Pons (tissue), 1 donor: Measurements from ENCODE around the gene USE1.

Experiments
- DNase-seq: peaks from one replicate; pipeline ENCODE4 v3.0.0-alpha.2; 2016; ENCODE audit warnings: low spot score

USE1 gene

DNA sequence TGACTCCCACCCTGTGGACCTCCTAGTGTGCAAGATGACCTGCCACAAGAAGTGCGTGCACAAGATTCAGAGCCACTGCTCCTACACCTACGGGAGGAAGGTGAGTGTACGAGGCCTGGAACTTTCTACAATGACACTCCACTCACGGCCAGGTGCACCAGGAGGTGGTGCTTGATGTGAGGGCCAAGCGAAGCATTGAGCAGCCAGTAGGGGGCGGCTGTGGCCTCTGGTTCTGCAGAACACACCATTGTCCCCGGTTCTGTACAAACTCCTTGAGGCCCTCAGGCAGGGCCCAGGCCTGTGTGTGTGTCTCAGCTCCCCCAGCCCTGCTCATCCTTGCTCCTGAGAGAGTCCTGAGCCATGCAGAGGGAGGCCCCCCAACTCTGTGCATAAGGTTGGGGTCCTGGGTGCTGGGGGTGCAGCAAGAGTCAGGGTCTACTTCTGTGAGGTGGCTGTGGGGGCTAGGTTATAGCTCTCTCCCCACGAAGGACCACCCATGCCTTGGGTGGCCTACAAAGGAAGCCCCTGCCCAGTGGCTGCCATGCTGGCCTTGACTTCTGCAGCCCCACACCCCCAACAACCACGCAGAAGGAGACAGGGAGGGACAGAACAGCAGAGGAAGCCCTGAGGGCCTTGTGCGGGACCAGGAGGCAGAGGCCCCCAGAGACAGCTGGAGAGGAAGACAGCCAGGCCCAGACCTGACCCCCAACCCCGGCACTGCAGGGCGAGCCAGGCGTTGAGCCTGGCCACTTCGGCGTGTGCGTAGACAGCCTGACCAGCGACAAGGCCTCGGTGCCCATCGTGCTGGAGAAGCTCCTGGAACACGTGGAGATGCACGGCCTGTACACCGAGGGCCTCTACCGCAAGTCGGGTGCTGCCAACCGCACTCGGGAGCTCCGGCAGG lies 9.7 kb upstream of the USE1 start:
- peak; percentile 26 for DNase-seq

- DNase-seq, result no peak
These were observed 8.2 kb upstream of the USE1 start for GRCh38 chr19:17206736-17207581.

- no peak for DNase-seq
These were observed 5.8 kb upstream of the USE1 start for GRCh38 chr19:17209126-17210036.

DNA sequence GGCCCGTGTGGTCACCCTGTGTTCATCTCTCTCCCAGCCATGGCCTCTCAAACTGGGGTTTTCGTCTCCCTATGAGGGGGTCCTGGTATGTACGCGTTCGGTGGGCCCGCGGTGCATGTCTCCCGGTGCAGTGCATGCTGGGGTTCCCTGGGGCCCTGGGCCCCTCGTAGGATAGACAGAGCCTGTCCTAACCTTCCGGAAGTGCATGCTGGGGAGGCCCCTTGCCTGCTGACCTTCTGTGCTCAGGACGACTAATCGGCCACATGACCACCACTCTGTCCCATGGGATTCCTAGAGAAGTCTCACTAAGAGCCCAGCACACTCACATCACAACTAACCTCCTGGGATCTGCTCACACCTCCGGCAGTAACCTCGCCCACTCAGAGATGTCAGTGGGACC lies 4.9 kb upstream of the USE1 start:
- no peak for DNase-seq

- DNase-seq, result no peak
These were observed 3.4 kb upstream of the USE1 start for GRCh38 chr19:17211547-17212446.

DNA sequence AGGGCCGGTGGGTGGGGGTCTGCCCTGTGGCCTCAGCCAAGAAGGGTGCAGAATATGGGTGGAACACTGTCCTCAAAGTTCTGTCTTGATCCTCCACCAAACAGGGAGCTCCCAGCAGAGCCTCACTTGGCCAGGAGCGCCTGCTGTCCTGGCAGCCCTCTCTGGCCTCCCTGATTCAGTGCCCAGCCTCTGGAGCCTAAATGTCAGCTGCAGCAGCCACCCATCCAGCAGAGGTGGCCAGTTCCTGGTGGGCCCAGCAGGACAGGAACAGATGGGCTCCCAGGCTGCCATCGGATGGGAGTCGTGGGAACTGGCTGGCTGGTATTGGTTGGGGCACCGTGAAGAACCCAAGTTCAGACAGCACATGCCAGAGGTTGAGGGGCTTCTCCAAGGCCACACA lies 1.8 kb upstream of the USE1 start:
- no peak for DNase-seq

DNA sequence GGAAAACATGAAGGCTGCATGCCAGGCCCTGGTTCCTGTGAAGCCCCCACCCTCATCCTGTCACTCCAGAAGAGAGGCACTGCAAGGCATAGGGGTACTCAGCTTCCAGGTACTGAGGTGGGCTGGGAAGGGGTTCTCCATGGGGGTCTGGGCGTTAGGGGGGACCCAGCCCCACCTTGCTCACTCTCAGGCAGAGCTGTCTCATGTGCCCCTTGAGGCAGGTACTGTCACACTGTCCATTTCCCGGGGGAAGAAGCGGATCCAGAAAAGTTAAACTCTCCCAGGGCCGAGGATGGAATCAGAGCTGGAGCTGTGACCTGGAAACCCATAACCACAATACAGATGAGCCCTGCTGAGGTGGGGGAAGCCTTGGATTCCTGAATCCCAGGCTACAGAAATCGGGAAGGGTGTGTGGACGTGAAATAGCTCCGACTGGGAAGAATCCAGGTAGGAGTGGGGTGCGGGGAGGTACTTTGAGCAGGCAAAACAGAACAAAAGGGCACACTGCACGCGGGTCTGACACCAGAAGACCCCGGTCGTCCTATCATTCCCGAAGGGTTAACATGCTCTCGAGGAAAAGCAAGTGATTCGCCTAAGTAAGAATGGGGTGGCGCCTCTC lies 540 bp upstream of the USE1 start:
- no peak for DNase-seq

- no peak for DNase-seq
These were observed 1.0 kb downstream of the USE1 start for GRCh38 chr19:17216058-17216670.

DNA sequence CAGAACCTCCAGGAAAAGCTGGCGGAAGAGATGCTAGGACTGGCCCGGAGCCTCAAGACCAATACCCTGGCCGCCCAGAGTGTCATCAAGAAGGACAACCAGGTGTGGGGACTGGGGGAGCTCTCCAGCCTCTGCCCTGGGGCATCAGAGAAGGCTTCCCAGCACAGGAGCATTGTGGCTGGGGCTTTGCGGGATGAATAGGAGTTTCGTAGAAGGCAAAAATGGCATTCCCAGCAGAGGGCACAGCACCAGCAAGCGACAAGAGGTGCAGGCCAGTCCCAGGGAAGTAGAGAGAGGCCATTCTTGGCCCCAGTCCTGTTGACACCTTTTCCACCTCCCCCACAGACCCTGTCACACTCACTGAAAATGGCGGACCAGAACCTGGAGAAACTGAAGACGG lies 4.1 kb downstream of the USE1 start:
- no peak for DNase-seq

GRCh38 chr19:17220207-17220758 lies 5.1 kb downstream of the USE1 start:
- no peak for DNase-seq

DNA sequence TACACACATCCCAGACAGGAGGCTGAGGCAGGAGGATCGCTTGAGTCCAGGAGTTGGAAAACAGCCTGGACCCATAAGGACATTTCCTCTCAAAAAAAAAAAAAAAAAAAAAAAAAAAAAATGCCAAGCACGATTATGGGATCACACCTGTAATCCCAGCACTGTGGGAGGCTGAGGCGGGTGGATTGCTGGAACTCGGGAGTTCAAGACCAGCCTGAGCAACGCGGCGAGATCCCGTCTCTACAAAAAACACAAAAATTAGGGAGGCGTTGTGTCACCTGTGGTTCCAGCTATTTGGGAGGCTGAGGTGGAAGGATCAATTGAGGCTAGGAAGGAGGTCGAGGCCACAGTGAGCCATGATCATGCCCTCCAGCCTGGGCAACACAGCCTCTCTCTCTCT lies 9.9 kb downstream of the USE1 start:
- DNase-seq, result no peak

- DNase-seq, result peak; percentile 98
These were observed 11.1 kb downstream of the USE1 start, which contains the start of gene OCEL1 for GRCh38 chr19:17226002-17226933. TSS of gene OCEL1 (plus strand) at chr19:17226226. CDS start at chr19:17226248, 22 bp downstream.

DNA sequence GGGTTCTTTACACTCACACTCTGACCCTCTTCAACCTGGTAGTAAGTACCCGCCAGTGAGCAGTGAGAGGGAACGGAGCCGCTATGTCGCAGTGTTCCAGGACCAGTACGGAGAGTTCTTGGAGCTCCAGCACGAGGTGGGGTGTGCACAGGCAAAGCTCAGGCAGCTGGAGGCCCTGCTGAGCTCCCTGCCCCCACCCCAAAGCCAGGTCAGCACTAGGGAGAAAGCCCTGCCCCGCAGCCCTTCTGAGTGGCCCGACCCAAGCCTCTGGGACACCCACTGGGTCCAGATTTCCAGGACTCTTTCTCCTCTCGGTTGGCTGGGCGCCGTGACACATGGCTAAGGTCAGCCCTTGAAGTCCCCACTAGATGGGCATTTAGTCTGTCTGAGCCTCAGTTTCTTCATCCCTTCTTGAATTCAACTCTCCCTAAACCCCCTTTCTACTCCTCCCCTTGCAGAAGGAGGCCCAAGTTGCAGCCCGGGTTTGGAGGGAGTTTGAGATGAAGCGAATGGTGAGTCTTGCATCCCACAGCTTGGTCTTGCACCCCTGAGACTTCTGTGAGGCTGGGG lies 12.7 kb downstream of the USE1 start:
- DNase-seq, result no peak

GRCh38 chr19:17229890-17230289 lies 14.7 kb downstream of the USE1 start:
- DNase-seq, result no peak

DNA sequence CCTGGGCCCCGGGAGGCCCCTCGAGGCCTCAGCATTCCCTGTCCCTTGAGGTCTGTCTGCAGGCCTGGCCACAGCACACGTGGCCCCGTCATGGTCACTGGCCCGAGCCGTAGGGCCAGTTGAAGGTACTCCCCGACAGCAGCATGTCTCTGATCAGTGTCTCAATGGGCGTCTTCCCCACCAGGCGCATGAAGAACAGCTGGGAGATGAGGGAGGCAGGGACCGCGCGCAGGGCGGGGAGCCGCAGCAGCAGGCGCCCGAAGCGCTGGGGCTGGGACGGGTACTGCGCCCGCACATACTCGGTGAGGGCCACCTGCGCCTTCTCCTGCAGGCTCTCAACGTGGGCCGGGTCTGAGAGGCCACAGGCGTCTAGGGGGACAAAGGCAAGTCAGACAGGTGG lies 17.1 kb downstream of the USE1 start:
- DNase-seq, result no peak

- no peak for DNase-seq
These were observed 19.7 kb downstream of the USE1 start for GRCh38 chr19:17234911-17235299.

DNA sequence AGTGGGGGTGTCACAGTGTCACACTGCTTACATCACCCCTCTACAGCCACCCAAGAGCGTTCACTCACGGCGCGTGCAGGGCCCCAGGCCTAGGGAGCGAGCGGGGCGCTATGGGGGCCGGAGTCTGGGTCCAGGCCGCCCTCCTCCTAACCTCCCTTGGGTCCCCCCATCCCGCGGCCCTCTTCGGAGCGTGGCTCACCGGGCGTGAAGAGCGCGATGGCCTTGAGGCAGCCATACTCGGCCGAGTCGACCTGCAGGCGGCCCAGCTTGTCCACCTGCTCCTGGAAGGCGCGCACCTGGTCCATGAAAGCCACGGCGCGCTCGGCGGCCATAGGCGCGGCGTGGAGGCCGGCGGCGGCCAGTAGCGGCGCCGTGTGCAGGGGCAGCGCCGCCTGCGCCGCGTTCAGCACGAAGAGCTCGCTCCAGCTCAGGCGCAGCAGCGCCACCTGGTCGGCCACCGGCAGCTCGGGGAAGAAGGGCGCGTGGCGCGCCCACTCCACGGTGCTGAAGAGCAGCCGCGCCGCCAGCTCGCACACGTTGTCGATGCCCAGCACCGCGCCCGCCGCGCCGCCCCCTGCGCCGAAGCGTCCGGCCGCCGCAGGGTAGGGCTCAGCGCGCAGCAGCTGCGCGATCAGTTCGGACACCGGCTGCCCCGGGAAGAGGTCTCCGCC lies 20.3 kb downstream of the USE1 start:
- peak; percentile 43 for DNase-seq
